PC-3 (cell line): Measurements from ENCODE around the gene RAB37. TPM values are rescaled to one million over a fixed set of nuclear protein-coding genes. Genes with fewer than 3 reads are reported as not detected.

ENCODE experiments used
- ATAC-seq: fragments of 200-7000 bp; cut with Tn5 transposase; 2 replicates; pipeline ENCODE4 v1.9.1; 2020; ENCODE audit warnings: mild to moderate bottlenecking, moderate library complexity
- BruUV-seq: library from RNA; stranded (reverse); fragments of 400-500 nt; replicated peaks from 2 replicates; lab custom pipeline; 2021; lab: Mats Ljungman, UMichigan
- CTCF ChIA-PET: fragments of 300-600 bp; sonication (Branson Sonifier 250); formaldehyde crosslinking; loops from one replicate; lab custom pipeline; 2022; ENCODE audit warnings: antibody characterized with exemption; lab: Charles Lee
- POLR2A ChIA-PET: fragments of 300-600 bp; sonication (Branson Sonifier 250); formaldehyde crosslinking; loops from one replicate; lab custom pipeline; 2022; ENCODE audit warnings: antibody characterized with exemption; ENCODE audit not compliant: unreplicated experiment; lab: Charles Lee
- DNase-seq: peaks from one replicate; pipeline ENCODE4 v3.0.0-alpha.2; 2015
- H2AFZ ChIP-seq: fragments of 300-600 bp; sonication (generic); 2 replicates; pipeline ENCODE4 v1.6.0; 2016; ENCODE audit warnings: antibody characterized with exemption, low read length
- H3F3A ChIP-seq: fragments of 300-600 bp; sonication (generic); one replicate; pipeline ENCODE4 v1.6.0; 2017; ENCODE audit warnings: antibody characterized with exemption, low read length, control low read depth, mild to moderate bottlenecking; ENCODE audit not compliant: unreplicated experiment
- H3K27ac ChIP-seq: fragments of 300-600 bp; sonication (generic); 2 replicates; pipeline ENCODE4 v1.5.1; 2016; ENCODE audit warnings: mild to moderate bottlenecking, low read length
- H3K27me3 ChIP-seq: fragments of 300-600 bp; sonication (generic); 2 replicates; pipeline ENCODE4 v1.6.1; 2016; ENCODE audit warnings: low read length, mixed read lengths
- H3K36me3 ChIP-seq: fragments of 300-600 bp; sonication (generic); 2 replicates; pipeline ENCODE4 v1.6.1; 2016; ENCODE audit warnings: low read depth, mixed run types, low read length, mixed read lengths
- H3K4me1 ChIP-seq: fragments of 300-600 bp; sonication (generic); 2 replicates; pipeline ENCODE4 v1.5.1; 2016; ENCODE audit warnings: low read length; ENCODE audit not compliant: insufficient read depth
- H3K4me2 ChIP-seq: fragments of 300-600 bp; sonication (generic); 2 replicates; pipeline ENCODE4 v1.6.0; 2016; ENCODE audit warnings: low read length
- H3K4me3 ChIP-seq: fragments of 300-600 bp; sonication (generic); 2 replicates; pipeline ENCODE4 v1.5.1; 2016; ENCODE audit warnings: mild to moderate bottlenecking, low read length, mixed read lengths
- H3K79me2 ChIP-seq: fragments of 300-600 bp; sonication (generic); 2 replicates; pipeline ENCODE4 v1.6.1; 2017; ENCODE audit warnings: low read length, mixed read lengths
- H3K9ac ChIP-seq: fragments of 300-600 bp; sonication (generic); 2 replicates; pipeline ENCODE4 v1.6.0; 2016; ENCODE audit warnings: mild to moderate bottlenecking, low read length
- H3K9me2 ChIP-seq: fragments of 300-600 bp; sonication (generic); replicated peaks from 2 replicates; pipeline ENCODE4 v1.6.1; 2016; ENCODE audit warnings: mixed run types, low read length, mixed read lengths
- H3K9me3 ChIP-seq: fragments of 300-600 bp; sonication (generic); 2 replicates; pipeline ENCODE4 v1.6.1; 2016; ENCODE audit warnings: low read length, mixed read lengths
- H4K20me1 ChIP-seq: fragments of 300-600 bp; sonication (generic); 2 replicates; pipeline ENCODE4 v1.6.1; 2016; ENCODE audit warnings: low read length, mixed read lengths
- CTCF ChIP-seq: fragments of 300-600 bp; sonication (generic); conservative IDR thresholded peaks from 2 replicates; pipeline ENCODE4 v1.5.1; 2017; ENCODE audit warnings: antibody characterized with exemption, low read depth, mild to moderate bottlenecking, low read length
- EZH2 ChIP-seq: fragments of 300-600 bp; sonication (generic); IDR thresholded peaks from one replicate; pipeline ENCODE4 v1.6.1; 2017; ENCODE audit warnings: antibody characterized with exemption, mild to moderate bottlenecking, low read length; ENCODE audit not compliant: unreplicated experiment
- EZH2phosphoT487 ChIP-seq: fragments of 300-600 bp; sonication (generic); IDR thresholded peaks from 2 replicates; pipeline ENCODE4 v1.6.1; 2018; ENCODE audit warnings: mild to moderate bottlenecking, antibody characterized with exemption, low read length, borderline replicate concordance
- intact Hi-C: fragments of 100-400 bp; cut with micrococcal nuclease; formaldehyde crosslinking; loops from 2 replicates; pipeline ENCODE4 v1.9.0; 2023
- total RNA-seq: library from RNA; depleted of rRNA; stranded (reverse); fragments of >200 nt; gene quantifications from 2 replicates; pipeline ENCODE4 v1.2.3, GENCODE V29; 2014

RAB37 gene
- total RNA-seq, 1 experiment from 2014 or later: 0.66 TPM

GRCh38 chr17:74730491-74731346 is 6.3 kb upstream of the RAB37 start:
- CTCF ChIA-PET: no interaction called here
- Histone ChIP-seq H3K9ac (no peak overlapping the region), H3K9me2 (no peaks in the 10 kb centered on the region), H3K4me1 (peaks cover 11% of the 10 kb centered on the region; the same call in 1 of the 2 replicates), H3F3A (peaks cover 5% of the 10 kb centered on the region), H3K79me2 (no peaks in the 10 kb centered on the region), H3K27ac (no peak overlapping the region), H3K36me3 (no peaks in the 10 kb centered on the region), H4K20me1 (no peaks in the 10 kb centered on the region), H2AFZ (no peak overlapping the region), H3K4me2 (0 out of 2 replicates have a peak overlapping the region, but pooled peaks have one; percentile 8), H3K27me3 (peaks cover 39% of the 10 kb centered on the region), H3K4me3 (no peak overlapping the region), H3K9me3 (no peaks in the 10 kb centered on the region)
- ATAC-seq (peak; percentile 67), DNase-seq (peak; percentile 53)
- TF ChIP-seq EZH2 (no peak), CTCF (no peak), EZH2phosphoT487 (no peak)
- BruUV-seq: no TSS peak
- intact Hi-C loops: no loop called here
- POLR2A ChIA-PET: no interaction called here

GRCh38 chr17:74731347-74731605 is 5.8 kb upstream of the RAB37 start:
- TF ChIP-seq EZH2phosphoT487 (no peak), CTCF (no peak), EZH2 (no peak)
- intact Hi-C loops: no loop called here
- Histone ChIP-seq H3K9me3 (no peaks in the 10 kb centered on the region), H3K27me3 (peaks cover 43% of the 10 kb centered on the region), H2AFZ (no peak overlapping the region), H3K27ac (no peak overlapping the region), H3K79me2 (no peaks in the 10 kb centered on the region), H4K20me1 (no peaks in the 10 kb centered on the region), H3F3A (peaks cover 5% of the 10 kb centered on the region), H3K36me3 (no peaks in the 10 kb centered on the region), H3K9ac (no peak overlapping the region), H3K4me3 (no peak overlapping the region), H3K9me2 (no peaks in the 10 kb centered on the region), H3K4me2 (no peak overlapping the region), H3K4me1 (peaks cover 11% of the 10 kb centered on the region; the same call in 1 of the 2 replicates)
- POLR2A ChIA-PET: no interaction called here
- ATAC-seq (no peak), DNase-seq (no peak)
- BruUV-seq: no TSS peak
- CTCF ChIA-PET: no interaction called here
